SU-DHL-6 (cell line): Measurements from ENCODE around the gene ZNF668.

Experiments used
- CTCF ChIP-seq: fragments of 200-600 bp; sonication (generic); IDR thresholded peaks from one replicate; pipeline ENCODE4 v1.5.1; 2017; ENCODE audit warnings: antibody characterized with exemption, mild to moderate bottlenecking, low read length, moderate library complexity; ENCODE audit not compliant: insufficient read depth, poor library complexity, severe bottlenecking
- EZH2phosphoT487 ChIP-seq: fragments of 200-600 bp; sonication (generic), shearing (Covaris generic); conservative IDR thresholded peaks from 2 replicates; pipeline ENCODE4 v1.6.1; 2018; ENCODE audit warnings: mild to moderate bottlenecking, antibody characterized with exemption, low read length, moderate library complexity, mixed read lengths

DNA sequence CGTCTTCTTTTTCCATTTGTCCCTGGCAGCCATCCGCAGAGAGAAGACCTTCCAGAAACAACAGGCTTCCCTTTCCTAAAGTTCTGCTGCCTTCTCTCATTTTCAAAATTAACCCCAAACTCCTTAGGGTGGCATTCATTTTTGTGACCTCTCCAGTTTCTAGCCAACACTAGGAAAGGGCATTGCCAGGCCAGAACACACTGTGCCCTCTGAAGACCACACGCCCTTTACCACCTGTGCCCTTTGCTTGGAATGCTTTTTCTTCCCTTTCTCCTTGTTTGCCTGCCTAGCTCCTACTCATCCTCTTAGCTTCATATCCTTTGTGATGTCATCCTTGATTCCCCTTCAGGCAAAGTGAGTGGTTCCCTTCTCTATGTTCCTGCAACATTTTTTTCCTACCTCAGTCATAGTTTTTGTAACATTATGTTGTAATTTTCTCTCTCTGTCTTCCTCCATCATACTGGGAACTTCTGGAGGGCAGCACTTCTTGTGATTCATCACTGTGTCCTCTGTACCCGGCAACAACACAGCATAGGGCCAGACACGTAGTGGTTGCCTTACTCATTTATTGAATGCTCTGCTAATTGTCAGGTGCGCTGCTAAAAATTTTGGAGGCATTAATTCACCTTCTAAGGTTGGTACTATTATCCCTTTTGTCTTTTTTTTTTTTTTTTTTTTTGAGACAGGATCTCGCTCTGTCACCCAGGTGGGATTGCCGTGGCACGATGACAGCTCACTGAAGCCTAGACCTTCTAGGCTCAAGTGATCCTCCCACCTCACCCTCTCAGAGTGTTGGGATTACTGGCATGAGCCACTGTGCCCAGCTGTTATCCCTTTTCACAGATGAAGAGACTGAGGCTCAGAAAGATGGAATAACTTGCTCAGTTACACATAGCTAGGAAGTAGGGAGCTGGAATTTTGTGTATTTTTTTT is 44.4 kb upstream of the ZNF668 start:
- no peak for TF ChIP-seq CTCF
- no peak for TF ChIP-seq EZH2phosphoT487
